Measurements from ENCODE around the gene CERKL. TPM values are rescaled to one million over a fixed set of nuclear protein-coding genes. Genes with fewer than 3 reads are reported as not detected.

CERKL gene
- total and polyA plus RNA-seq, 2 donors: 0.52 to 2.4 TPM

GRCh38 chr2:181616715-181617114 lies 40.2 kb downstream of the CERKL start:
- Histone ChIP-seq H3K27ac (ENCODE audit: low read depth in 1 of 2, low read length in 1 of 2) (no peak overlapping the region), H3K9me3 (ENCODE audit: control insufficient read depth in 2 of 2, insufficient read depth in 1 of 2, low read length in 1 of 2) (no peaks in the 10 kb centered on the region), H3K4me3 (ENCODE audit: low read length in 2 of 2) (no peak overlapping the region), H3K4me1 (ENCODE audit: control insufficient read depth in 2 of 2, insufficient read depth in 2 of 2, low read length in 2 of 2) (peaks cover 0 to 3% of the 10 kb centered on the region in 2 donors), H3K27me3 (ENCODE audit: control insufficient read depth in 2 of 2, insufficient read depth in 1 of 2, low read length in 1 of 2) (no peaks in the 10 kb centered on the region), H3K36me3 (ENCODE audit: control insufficient read depth in 2 of 2, insufficient read depth in 2 of 2, low read length in 1 of 2) (no peaks in the 10 kb centered on the region)
- WGBS: 83% methylated on average over 1 of the region's 1 CpG
- DNase-seq (ENCODE audit: low read depth in 6 of 9, low spot score in 9 of 9): no peak

- no peak overlapping the region for H3K4me3 ChIP-seq (ENCODE audit: low read length in 2 of 2)
- H3K27me3 ChIP-seq (ENCODE audit: control insufficient read depth in 2 of 2, insufficient read depth in 1 of 2, low read length in 1 of 2): no peaks in the 10 kb centered on the region
- H3K36me3 ChIP-seq (ENCODE audit: control insufficient read depth in 2 of 2, insufficient read depth in 2 of 2, low read length in 1 of 2): no peaks in the 10 kb centered on the region
- peaks cover 0 to 3% of the 10 kb centered on the region in 2 donors for H3K4me1 ChIP-seq (ENCODE audit: control insufficient read depth in 2 of 2, insufficient read depth in 2 of 2, low read length in 2 of 2)
- no peaks in the 10 kb centered on the region for H3K9me3 ChIP-seq (ENCODE audit: control insufficient read depth in 2 of 2, insufficient read depth in 1 of 2, low read length in 1 of 2)
- H3K27ac ChIP-seq (ENCODE audit: low read depth in 1 of 2, low read length in 1 of 2): no peak overlapping the region
- DNase-seq (ENCODE audit: low read depth in 6 of 9, low spot score in 9 of 9): no peak
- WGBS: 90% methylated on average over 7 of the region's 7 CpGs
Measured at GRCh38 chr2:181614874-181615638, 41.8 kb downstream of the CERKL start.

DNA sequence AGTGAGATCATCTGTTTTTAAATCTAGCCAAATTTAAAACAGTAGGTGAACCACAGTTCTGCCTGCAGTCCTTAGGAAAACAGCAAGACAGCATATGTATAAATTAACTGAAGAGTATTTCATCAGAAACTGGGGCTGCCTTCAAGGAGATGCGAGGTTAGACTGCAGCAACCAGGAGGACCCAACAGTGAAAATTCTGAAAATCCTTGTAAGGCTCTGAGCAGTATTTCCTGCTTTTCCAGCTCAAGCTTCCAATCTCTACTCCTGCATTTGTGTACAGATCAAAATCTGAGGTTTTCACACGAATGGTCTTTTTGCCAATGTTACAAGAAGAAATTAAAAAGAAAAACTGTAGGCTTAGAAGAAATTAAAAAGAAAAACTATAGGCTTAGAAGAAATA lies 43.7 kb downstream of the CERKL start:
- Histone ChIP-seq H3K36me3 (ENCODE audit: control insufficient read depth in 2 of 2, insufficient read depth in 2 of 2, low read length in 1 of 2) (no peaks in the 10 kb centered on the region), H3K4me1 (ENCODE audit: control insufficient read depth in 2 of 2, insufficient read depth in 2 of 2, low read length in 2 of 2) (peaks cover 0 to 3% of the 10 kb centered on the region in 2 donors), H3K27ac (ENCODE audit: low read depth in 1 of 2, low read length in 1 of 2) (no peak overlapping the region), H3K4me3 (ENCODE audit: low read length in 2 of 2) (no peak overlapping the region), H3K27me3 (ENCODE audit: control insufficient read depth in 2 of 2, insufficient read depth in 1 of 2, low read length in 1 of 2) (no peaks in the 10 kb centered on the region), H3K9me3 (ENCODE audit: control insufficient read depth in 2 of 2, insufficient read depth in 1 of 2, low read length in 1 of 2) (no peaks in the 10 kb centered on the region)
- no peak for DNase-seq (ENCODE audit: low read depth in 6 of 9, low spot score in 9 of 9)
- WGBS: 94% methylated on average over 2 of the region's 2 CpGs

DNA sequence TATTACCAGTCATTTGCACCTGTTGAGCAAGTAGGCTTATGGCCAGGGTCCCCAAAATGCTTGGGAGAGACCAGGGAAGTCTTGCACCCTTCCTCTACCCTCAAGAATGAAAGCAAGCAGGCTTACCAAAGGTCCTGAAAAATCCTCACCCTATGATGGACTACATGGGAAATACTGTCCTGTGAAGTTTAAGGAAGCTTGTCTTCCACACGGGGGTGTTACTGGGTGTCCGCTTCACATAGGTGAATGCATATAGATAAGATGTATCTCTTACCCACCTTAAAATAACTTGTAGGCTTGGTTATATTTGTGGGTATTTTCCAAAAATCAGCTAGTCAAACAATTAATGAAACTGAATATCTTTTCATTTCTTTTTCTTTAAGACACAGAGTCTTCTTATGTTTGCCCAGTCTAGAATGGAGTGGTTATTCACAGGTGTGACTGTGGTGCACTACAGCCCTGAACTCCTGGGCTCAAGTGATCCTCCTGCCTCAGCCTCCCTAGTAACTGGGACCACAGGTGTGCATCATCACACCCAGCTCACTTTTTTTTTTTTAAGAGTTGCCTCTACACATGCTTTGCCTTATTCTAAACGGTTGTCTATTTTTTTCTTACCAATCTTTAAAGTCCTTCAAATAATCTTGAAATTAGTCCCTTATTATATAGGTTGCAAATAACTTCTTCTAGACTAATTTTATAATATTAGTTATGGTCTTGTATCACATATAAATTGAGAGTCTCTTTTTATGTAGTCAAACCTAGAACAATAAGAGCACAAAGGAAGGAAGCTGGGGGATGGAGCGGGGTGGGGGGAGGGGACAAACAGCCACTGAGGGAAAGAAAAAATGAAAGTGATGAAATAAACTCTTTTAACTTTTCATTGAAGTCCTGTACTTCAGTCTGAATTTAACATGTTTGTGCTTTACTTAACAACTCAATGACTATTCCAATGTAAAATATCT lies 49.0 kb downstream of the CERKL start:
- H3K27me3 ChIP-seq (ENCODE audit: control insufficient read depth in 2 of 2, insufficient read depth in 1 of 2, low read length in 1 of 2): no peaks in the 10 kb centered on the region
- WGBS: 63% methylated on average over 4 of the region's 4 CpGs

GRCh38 chr2:181605889-181606837 lies 50.7 kb downstream of the CERKL start:
- Histone ChIP-seq H3K4me1 (ENCODE audit: control insufficient read depth in 2 of 2, insufficient read depth in 2 of 2, low read length in 2 of 2) (peaks cover 7% of the 10 kb centered on the region in 2 donors), H3K27ac (ENCODE audit: low read depth in 1 of 2, low read length in 1 of 2) (no peak overlapping the region), H3K36me3 (ENCODE audit: control insufficient read depth in 2 of 2, insufficient read depth in 2 of 2, low read length in 1 of 2) (no peaks in the 10 kb centered on the region), H3K4me3 (ENCODE audit: low read length in 2 of 2) (no peak overlapping the region), H3K27me3 (ENCODE audit: control insufficient read depth in 2 of 2, insufficient read depth in 1 of 2, low read length in 1 of 2) (no peaks in the 10 kb centered on the region), H3K9me3 (ENCODE audit: control insufficient read depth in 2 of 2, insufficient read depth in 1 of 2, low read length in 1 of 2) (peaks cover 0 to 1% of the 10 kb centered on the region in 2 donors)
- no peak for DNase-seq (ENCODE audit: low read depth in 6 of 9, low spot score in 9 of 9)
- WGBS: 97% methylated on average over 2 of the region's 3 CpGs

More for the DNA sequence above, 49.0 kb downstream of the CERKL start:
- Histone ChIP-seq H3K27ac (ENCODE audit: low read depth in 1 of 2, low read length in 1 of 2) (peak overlapping the region in 1 of 2 donors; percentile 60), H3K4me3 (ENCODE audit: low read length in 2 of 2) (no peak overlapping the region), H3K9me3 (ENCODE audit: control insufficient read depth in 2 of 2, insufficient read depth in 1 of 2, low read length in 1 of 2) (peaks cover 0 to 1% of the 10 kb centered on the region in 2 donors), H3K4me1 (ENCODE audit: control insufficient read depth in 2 of 2, insufficient read depth in 2 of 2, low read length in 2 of 2) (peaks cover 7% of the 10 kb centered on the region in 2 donors), H3K36me3 (ENCODE audit: control insufficient read depth in 2 of 2, insufficient read depth in 2 of 2, low read length in 1 of 2) (no peaks in the 10 kb centered on the region)
- peak; percentile 27 to 79 (median 53) for DNase-seq (ENCODE audit: low read depth in 6 of 9, low spot score in 9 of 9)

GRCh38 chr2:181602017-181602416 lies 54.9 kb downstream of the CERKL start:
- peaks cover 1 to 3% of the 10 kb centered on the region in 2 donors for H3K9me3 ChIP-seq (ENCODE audit: control insufficient read depth in 2 of 2, insufficient read depth in 1 of 2, low read length in 1 of 2)
- H3K4me1 ChIP-seq (ENCODE audit: control insufficient read depth in 2 of 2, insufficient read depth in 2 of 2, low read length in 2 of 2): no peaks in the 10 kb centered on the region
- 98% methylated on average over 1 of the region's 1 CpG for WGBS
- no peaks in the 10 kb centered on the region for H3K27me3 ChIP-seq (ENCODE audit: control insufficient read depth in 2 of 2, insufficient read depth in 1 of 2, low read length in 1 of 2)
- no peaks in the 10 kb centered on the region for H3K36me3 ChIP-seq (ENCODE audit: control insufficient read depth in 2 of 2, insufficient read depth in 2 of 2, low read length in 1 of 2)
- no peak for DNase-seq (ENCODE audit: low read depth in 6 of 9, low spot score in 9 of 9)
- no peak overlapping the region for H3K4me3 ChIP-seq (ENCODE audit: low read length in 2 of 2)
- H3K27ac ChIP-seq (ENCODE audit: low read depth in 1 of 2, low read length in 1 of 2): no peak overlapping the region

DNA sequence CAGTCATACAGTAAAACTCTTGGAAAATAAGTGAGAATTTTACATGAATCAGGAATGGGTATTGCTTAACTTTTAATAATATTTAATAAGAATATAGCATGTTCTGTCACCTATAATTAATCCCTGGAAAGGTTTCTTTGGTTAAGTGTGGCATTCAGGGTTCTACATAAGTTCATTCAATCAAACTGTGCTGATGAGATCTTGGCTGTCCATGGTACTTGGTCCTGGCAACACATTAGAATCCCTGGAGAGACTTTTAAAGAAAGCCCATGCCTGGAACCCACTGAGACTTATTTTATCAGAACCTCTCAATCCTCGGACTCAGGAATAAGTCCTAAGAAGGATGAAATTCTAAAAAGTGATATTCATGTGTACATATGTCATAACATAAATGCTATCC lies 60.3 kb downstream of the CERKL start:
- H3K27me3 ChIP-seq (ENCODE audit: control insufficient read depth in 2 of 2, insufficient read depth in 1 of 2, low read length in 1 of 2): no peaks in the 10 kb centered on the region
- no peak overlapping the region for H3K4me3 ChIP-seq (ENCODE audit: low read length in 2 of 2)
- H3K9me3 ChIP-seq (ENCODE audit: control insufficient read depth in 2 of 2, insufficient read depth in 1 of 2, low read length in 1 of 2): peaks cover 0 to 3% of the 10 kb centered on the region in 2 donors
- no peak for DNase-seq (ENCODE audit: low read depth in 6 of 9, low spot score in 9 of 9)
- H3K4me1 ChIP-seq (ENCODE audit: control insufficient read depth in 2 of 2, insufficient read depth in 2 of 2, low read length in 2 of 2): no peaks in the 10 kb centered on the region
- 97% methylated on average over 1 of the region's 1 CpG for WGBS
- no peak overlapping the region for H3K27ac ChIP-seq (ENCODE audit: low read depth in 1 of 2, low read length in 1 of 2)
- no peaks in the 10 kb centered on the region for H3K36me3 ChIP-seq (ENCODE audit: control insufficient read depth in 2 of 2, insufficient read depth in 2 of 2, low read length in 1 of 2)

- Histone ChIP-seq H3K27ac (ENCODE audit: low read depth in 1 of 2, low read length in 1 of 2) (no peak overlapping the region), H3K36me3 (ENCODE audit: control insufficient read depth in 2 of 2, insufficient read depth in 2 of 2, low read length in 1 of 2) (no peaks in the 10 kb centered on the region), H3K27me3 (ENCODE audit: control insufficient read depth in 2 of 2, insufficient read depth in 1 of 2, low read length in 1 of 2) (no peaks in the 10 kb centered on the region), H3K4me3 (ENCODE audit: low read length in 2 of 2) (no peak overlapping the region), H3K9me3 (ENCODE audit: control insufficient read depth in 2 of 2, insufficient read depth in 1 of 2, low read length in 1 of 2) (peaks cover 0 to 3% of the 10 kb centered on the region in 2 donors), H3K4me1 (ENCODE audit: control insufficient read depth in 2 of 2, insufficient read depth in 2 of 2, low read length in 2 of 2) (no peaks in the 10 kb centered on the region)
- DNase-seq (ENCODE audit: low read depth in 6 of 9, low spot score in 9 of 9): no peak
- WGBS: 94% methylated on average over 2 of the region's 2 CpGs
Measured at GRCh38 chr2:181594322-181594721, 62.6 kb downstream of the CERKL start.
